GM21526 (cell line): ENCODE data around the gene RUNX1.

Experiments used
- ATAC-seq: cut with Tn5 transposase; IDR thresholded peaks from one replicate; pipeline ENCODE4 v1.9.1; 2021; ENCODE audit warnings: moderate library complexity; ENCODE audit not compliant: unreplicated experiment, low FRiP score

The RUNX1 gene

GRCh38 chr21:35020436-35020835 is 28.7 kb downstream of the RUNX1 start:
- no peak for ATAC-seq

DNA sequence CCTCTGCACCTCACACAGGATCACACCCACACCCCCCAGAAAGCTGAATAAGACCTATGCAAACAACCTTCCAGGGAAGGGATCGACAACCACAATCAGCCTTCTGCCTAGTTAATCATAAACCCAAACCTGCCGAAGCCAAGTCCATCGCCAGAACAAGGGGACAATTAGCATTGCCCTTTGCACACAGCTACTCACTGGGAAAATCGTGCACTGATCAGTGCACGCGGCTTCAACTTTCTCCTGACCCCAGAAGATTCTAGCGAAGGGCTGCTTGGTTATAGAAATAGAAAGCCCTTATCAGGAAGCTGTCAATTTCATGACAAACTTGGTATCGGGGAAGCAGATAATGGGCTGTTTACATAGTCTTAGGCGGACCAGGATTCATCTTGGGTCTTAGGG is 29.5 kb downstream of the RUNX1 start:
- ATAC-seq, result no peak

DNA sequence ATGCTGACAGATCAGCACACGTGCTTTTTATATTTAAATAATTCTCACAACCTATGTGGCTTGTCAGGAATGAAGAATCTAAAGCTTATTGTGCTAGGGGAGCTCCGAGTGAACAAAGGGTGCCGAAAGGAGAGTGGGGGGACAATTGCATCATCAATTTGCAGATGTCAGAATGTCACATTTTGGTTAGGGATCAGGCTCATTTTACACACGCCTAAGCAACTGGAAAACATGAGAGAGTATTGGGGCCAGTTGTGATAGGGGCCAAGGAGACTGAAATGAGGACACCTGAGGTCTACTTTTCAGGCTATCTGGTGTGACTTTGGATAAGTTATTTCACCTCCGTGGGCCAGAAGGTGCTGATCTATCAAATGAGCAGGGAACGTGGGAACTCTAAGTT is 31.8 kb downstream of the RUNX1 start:
- ATAC-seq, result no peak

- ATAC-seq, result no peak
Observed at GRCh38 chr21:35016517-35017188, 32.4 kb downstream of the RUNX1 start.

DNA sequence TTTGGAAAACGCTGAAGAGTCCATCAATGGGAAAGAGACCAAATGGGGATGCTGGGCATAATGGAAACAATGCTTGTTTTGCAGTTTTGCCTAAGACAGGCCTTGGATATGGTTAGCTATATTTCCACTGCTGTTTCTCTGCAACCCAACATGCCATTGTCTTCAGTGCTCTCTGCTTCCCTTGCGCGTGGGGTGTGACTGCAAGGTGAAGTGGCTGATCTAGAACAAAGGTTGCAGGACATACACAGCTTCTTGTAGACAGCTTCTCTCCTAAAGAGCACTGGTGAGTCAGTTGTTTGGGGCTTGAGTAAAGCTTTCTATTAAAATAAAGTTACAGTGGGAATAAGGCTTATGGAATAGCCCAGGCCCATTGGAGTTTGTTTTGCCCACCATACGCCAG is 33.0 kb downstream of the RUNX1 start:
- no peak for ATAC-seq

- no peak for ATAC-seq
Observed at GRCh38 chr21:35015435-35016024, 33.6 kb downstream of the RUNX1 start.

DNA sequence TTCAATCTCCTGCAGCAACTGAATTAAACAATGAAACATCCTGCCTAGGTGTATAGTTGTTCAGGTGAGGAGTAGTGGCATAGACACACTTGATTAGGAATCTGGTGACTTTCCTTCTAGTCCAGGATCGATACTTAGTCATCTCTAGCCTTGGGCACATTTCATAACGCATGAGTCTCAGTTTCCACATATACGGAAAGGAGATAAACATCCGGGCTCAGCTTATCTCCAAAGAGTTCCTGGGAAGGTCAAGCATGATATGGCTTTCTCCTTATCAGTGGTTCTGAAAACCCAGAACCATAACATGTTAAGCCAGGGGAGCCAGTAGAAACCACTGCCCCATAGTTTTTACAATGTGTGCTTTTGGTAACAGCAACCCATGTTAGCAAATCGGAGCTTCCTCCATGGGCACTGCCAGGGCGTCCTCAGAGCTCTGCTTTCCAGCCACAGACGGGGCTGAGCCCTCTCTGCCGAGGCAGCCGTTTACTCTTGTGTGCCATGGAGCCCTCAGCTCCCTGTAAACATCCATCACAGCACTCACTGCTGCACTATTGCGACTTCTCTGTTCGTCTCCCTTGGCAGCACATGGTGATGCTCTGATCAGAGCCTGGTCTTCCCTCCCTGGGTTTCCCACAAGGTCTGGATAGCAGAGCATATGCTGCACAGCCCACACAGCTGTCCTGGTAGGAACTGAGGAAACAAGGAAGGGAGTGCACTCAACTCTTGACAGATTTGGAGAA is 34.6 kb downstream of the RUNX1 start:
- no peak for ATAC-seq

DNA sequence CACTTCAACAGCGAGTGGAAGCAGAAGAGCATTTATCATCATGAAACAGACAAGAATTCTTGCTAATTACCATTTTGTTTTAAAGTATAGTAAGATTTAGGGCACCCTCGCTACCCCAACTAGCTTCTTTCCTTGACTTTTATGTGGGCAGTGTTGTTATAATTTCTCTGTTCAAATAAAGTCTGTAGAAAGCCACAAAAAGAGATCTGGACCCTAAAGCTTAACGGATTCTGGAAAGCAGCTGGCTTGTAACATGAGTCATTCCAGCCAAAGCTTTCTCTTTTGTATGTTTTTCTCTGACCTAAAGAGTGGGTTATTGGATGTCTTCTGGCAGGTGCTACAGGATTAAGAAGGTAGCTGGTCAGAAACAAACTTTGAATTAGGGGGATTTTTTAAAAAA is 37.4 kb downstream of the RUNX1 start:
- ATAC-seq, result no peak

DNA sequence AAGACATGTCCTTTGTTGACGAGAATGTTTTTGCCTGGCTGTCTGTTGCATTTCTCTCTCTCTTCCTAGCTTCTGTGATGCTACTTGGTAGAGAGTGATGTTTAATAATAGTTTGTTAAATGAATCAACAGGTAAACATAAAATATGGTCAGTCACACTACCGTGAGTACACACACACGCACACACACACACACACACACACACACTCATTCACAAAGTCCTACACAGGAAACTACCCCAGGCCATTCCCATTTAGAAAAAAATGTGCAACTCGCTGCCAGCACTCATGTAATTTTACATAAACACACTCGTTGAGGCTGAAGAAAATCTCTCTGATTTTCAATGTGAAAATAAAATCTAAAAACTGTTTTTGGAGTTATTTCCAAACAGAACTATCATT is 38.7 kb downstream of the RUNX1 start:
- ATAC-seq, result no peak

DNA sequence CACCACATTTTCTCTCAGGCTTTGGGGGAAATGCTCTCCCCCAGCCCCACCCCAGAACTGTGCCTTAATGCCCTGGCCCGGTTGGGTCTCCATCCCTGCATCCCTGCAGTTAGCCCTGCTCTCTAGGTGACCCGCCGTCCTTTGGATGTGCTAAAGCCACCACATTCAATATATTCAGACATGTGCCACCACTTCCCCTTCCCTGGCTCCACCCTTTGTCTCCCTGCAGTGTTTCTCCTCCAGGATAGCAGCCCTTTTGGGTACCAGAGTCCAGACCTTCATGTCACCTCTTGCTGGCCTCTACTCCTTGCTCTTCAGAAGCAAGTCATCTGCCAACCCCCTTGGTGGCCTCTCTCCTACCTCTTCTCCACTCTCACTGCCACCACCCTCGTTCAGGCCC is 41.8 kb downstream of the RUNX1 start:
- ATAC-seq, result no peak

- no peak for ATAC-seq
Observed at GRCh38 chr21:35006771-35007170, 42.3 kb downstream of the RUNX1 start.

DNA sequence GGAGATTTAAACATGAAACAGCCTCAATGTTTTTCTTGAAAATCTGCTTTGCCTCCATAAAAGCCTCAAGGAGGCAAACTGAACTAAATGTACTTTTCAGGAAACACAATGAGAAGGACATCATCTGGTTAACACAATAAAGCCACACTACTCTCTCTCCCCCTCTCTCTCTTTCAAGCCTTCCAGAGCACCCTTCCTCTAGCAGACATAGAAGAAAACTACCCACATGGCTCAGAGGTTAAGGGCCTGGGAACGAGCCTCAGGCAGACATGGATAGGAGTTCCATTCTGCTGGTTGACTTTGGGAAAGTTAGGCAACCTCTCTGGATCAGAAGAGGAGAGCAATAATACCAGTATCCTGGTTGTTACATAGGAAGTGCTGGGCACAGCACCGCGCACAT is 42.9 kb downstream of the RUNX1 start:
- no peak for ATAC-seq

GRCh38 chr21:35005560-35006224 is 43.4 kb downstream of the RUNX1 start:
- ATAC-seq, result no peak

- no peak for ATAC-seq
Observed at GRCh38 chr21:35005077-35005476, 44.0 kb downstream of the RUNX1 start.

DNA sequence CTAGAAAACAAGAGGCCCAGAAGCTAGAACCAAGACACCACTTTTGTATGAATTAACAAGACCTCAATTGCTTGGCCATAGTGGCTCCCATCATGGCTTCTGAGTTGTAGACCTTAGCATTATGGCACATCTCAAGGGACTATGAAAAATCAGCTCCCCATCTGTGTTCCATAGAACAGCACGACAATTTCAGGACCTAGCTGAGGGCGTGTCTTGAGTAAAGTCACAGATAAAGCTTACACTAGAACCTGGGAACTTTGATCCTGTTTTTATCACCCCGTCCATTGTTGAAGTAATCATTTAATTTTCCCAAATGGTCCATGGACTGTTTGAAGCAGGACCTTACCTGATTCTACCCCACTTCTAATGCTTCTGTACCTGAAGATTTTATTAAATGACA is 44.8 kb downstream of the RUNX1 start:
- ATAC-seq, result no peak

GRCh38 chr21:35002879-35003722 is 46.0 kb downstream of the RUNX1 start:
- ATAC-seq, result no peak

GRCh38 chr21:34999397-34999941 is 49.6 kb downstream of the RUNX1 start:
- ATAC-seq, result no peak

DNA sequence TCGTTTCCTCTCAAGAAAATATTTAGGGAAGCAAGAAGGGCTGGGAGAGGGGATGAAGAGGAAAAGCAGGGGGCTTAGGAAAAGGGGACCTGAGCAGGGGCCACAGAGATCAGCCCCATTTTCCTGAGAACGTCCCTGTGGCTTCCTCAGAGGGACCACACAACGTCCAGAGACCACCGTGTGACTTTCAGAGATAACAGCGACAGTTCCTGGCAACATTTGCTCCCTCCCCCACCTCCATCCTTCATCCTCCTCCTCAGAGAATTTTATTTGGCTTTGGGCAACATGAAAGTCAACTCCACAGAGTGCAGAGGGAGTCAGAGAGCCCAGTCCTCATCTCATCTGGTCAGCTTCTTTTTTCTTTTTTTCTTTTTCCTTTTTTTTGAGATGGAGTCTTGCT is 50.9 kb downstream of the RUNX1 start:
- no peak for ATAC-seq

GRCh38 chr21:34997294-34997693 is 51.8 kb downstream of the RUNX1 start:
- ATAC-seq, result no peak
